Endothelial cell of umbilical vein (primary cell): ENCODE data around the gene MRPS27. TPM values are rescaled to one million over a fixed set of nuclear protein-coding genes. Genes with fewer than 3 reads are reported as not detected.

Experiments used
- BruUV-seq: library from RNA; stranded (reverse); fragments of 400-500 nt; replicated peaks from 2 replicates; lab custom pipeline; 2021; lab: Mats Ljungman, UMichigan
- CTCF ChIA-PET: fragments of 300-600, 350-600 bp; sonication (Branson Sonifier 250); formaldehyde crosslinking; loops from one replicate; lab custom pipeline; 2021; ENCODE audit warnings: antibody characterized with exemption, inconsistent platforms; lab: Charles Lee
- POLR2A ChIA-PET: fragments of 300-600, 350-600 bp; sonication (Branson Sonifier 250); formaldehyde crosslinking; loops from one replicate; lab custom pipeline; 2021; ENCODE audit warnings: antibody characterized with exemption, inconsistent platforms; lab: Charles Lee
- DNase-seq: peaks from one replicate; pipeline ENCODE4 v3.0.0-alpha.2; 2011; ENCODE audit warnings: low read depth, low spot score
- FAIRE-seq: peaks from 2 replicates; lab custom pipeline; 2011; peaks lifted over from hg19 to GRCh38; lab: Jason Lieb, UNC
- H2AFZ ChIP-seq: 2 replicates; pipeline ENCODE4 v1.6.0; 2012; ENCODE audit warnings: low read depth, low read length, control low read depth, inconsistent platforms
- H3K27ac ChIP-seq: 2 replicates; pipeline ENCODE4 v1.5.1; 2011; ENCODE audit warnings: low read depth, mild to moderate bottlenecking, control low read depth, low read length, moderate library complexity; ENCODE audit not compliant: insufficient read depth
- H3K27me3 ChIP-seq, 2 experiments: 2 replicates each; pipeline versions ENCODE4 v1.6.0 to v1.6.1; 2011; ENCODE audit warnings: low read length in 2 of 2, mixed read lengths in 1 of 2; ENCODE audit not compliant: control insufficient read depth in 2 of 2, insufficient read depth in 2 of 2
- H3K36me3 ChIP-seq, 2 experiments: 2 replicates in 1 of 2; 3 replicates in 1 of 2; pipeline ENCODE4 v1.5.1; 2011; ENCODE audit warnings: low read length in 2 of 2, mild to moderate bottlenecking in 1 of 2, moderate library complexity in 1 of 2; ENCODE audit not compliant: control insufficient read depth in 2 of 2, insufficient read depth in 2 of 2; ENCODE audit errors: extremely low read depth in 1 of 2
- H3K4me1 ChIP-seq: 3 replicates; pipeline ENCODE4 v1.5.1; 2011; ENCODE audit warnings: mild to moderate bottlenecking, low read length; ENCODE audit not compliant: control insufficient read depth, insufficient read depth; ENCODE audit errors: extremely low read depth
- H3K4me2 ChIP-seq: 2 replicates; pipeline ENCODE4 v1.6.1; 2011; ENCODE audit warnings: low read length, control low read depth, mixed read lengths; ENCODE audit not compliant: insufficient read depth
- H3K4me3 ChIP-seq, 3 experiments: fragments of 200-600 bp in 1 of 3; sonication (generic), shearing (Covaris generic) in 1 of 3; replicated peaks in 1 of 3; 2 replicates each; pipeline ENCODE4 v1.5.1; 2011 to 2016; ENCODE audit warnings: control low read depth in 3 of 3, low read length in 3 of 3, mild to moderate bottlenecking in 2 of 3, inconsistent platforms in 1 of 3, low read depth in 1 of 3, moderate library complexity in 1 of 3; ENCODE audit not compliant: insufficient read depth in 1 of 3
- H3K79me2 ChIP-seq: 2 replicates; pipeline ENCODE4 v1.6.0; 2012; ENCODE audit warnings: low read length, inconsistent platforms; ENCODE audit not compliant: control insufficient read depth, insufficient read depth
- H3K9ac ChIP-seq: replicated peaks from 2 replicates; pipeline ENCODE3; 2011; ENCODE audit warnings: low read length, control low read depth; ENCODE audit not compliant: insufficient read depth; ENCODE audit errors: extremely low read depth
- H3K9me1 ChIP-seq: replicated peaks from 3 replicates; pipeline ENCODE4 v1.6.0; 2011; ENCODE audit warnings: mild to moderate bottlenecking, low read length; ENCODE audit not compliant: control insufficient read depth, insufficient read depth; ENCODE audit errors: extremely low read depth
- H3K9me3 ChIP-seq: replicated peaks from 2 replicates; pipeline ENCODE4 v1.5.1; 2012; ENCODE audit warnings: low read length, inconsistent platforms; ENCODE audit not compliant: control insufficient read depth, insufficient read depth
- H4K20me1 ChIP-seq: replicated peaks from 2 replicates; pipeline ENCODE3; 2011; ENCODE audit warnings: mild to moderate bottlenecking, low read length; ENCODE audit not compliant: control insufficient read depth, insufficient read depth; ENCODE audit errors: extremely low read depth
- CTCF ChIP-seq, 2 donors: IDR thresholded peaks; 1 replicate in 1 of 2; 2 replicates in 1 of 2; pipeline ENCODE4 v1.5.1; 2011; ENCODE audit warnings: low read length in 2 of 2, mild to moderate bottlenecking in 2 of 2, moderate library complexity in 2 of 2, control low read depth in 1 of 2, inconsistent platforms in 1 of 2, low read depth in 1 of 2; ENCODE audit not compliant: insufficient read depth in 1 of 2; ENCODE audit errors: extremely low read depth in 1 of 2
- EZH2 ChIP-seq: IDR thresholded peaks from 2 replicates; pipeline ENCODE4 v1.6.1; 2012; ENCODE audit warnings: borderline replicate concordance, low read depth, mild to moderate bottlenecking, moderate library complexity, low read length, inconsistent platforms; ENCODE audit not compliant: severe bottlenecking
- FOS ChIP-seq: IDR thresholded peaks from 2 replicates; pipeline ENCODE4 v1.6.1; 2011; ENCODE audit warnings: mild to moderate bottlenecking, low read length, moderate library complexity, borderline replicate concordance; ENCODE audit not compliant: insufficient read depth
- GATA2 ChIP-seq: IDR thresholded peaks from 2 replicates; pipeline ENCODE4 v1.7.0; 2011; ENCODE audit warnings: low read depth, mild to moderate bottlenecking, moderate library complexity, mixed read lengths, low read length; ENCODE audit not compliant: insufficient read length, insufficient read depth
- JUN ChIP-seq: IDR thresholded peaks from 2 replicates; pipeline ENCODE4 v1.6.1; 2011; ENCODE audit warnings: borderline replicate concordance, low read depth; ENCODE audit not compliant: insufficient read length, insufficient read depth
- MAX ChIP-seq: IDR thresholded peaks from 2 replicates; pipeline ENCODE4 v1.6.1; 2011; ENCODE audit not compliant: insufficient read depth, insufficient read length
- MYC ChIP-seq: IDR thresholded peaks from one replicate; pipeline ENCODE4 v1.6.1; 2011; ENCODE audit warnings: mild to moderate bottlenecking, low read depth, low read length
- POLR2A ChIP-seq: IDR thresholded peaks from 2 replicates; pipeline ENCODE4 v1.6.1; 2012; ENCODE audit warnings: low read depth, mild to moderate bottlenecking, control low read depth, low read length
- POLR2AphosphoS5 ChIP-seq: IDR thresholded peaks from 2 replicates; pipeline ENCODE4 v1.6.1; 2012; ENCODE audit warnings: low read depth, mild to moderate bottlenecking, control low read depth, low read length, moderate library complexity; ENCODE audit not compliant: insufficient read depth
- dilution Hi-C: fragments of 300-500 bp; cut with MboI; formaldehyde crosslinking; loops from one replicate; pipeline ENCODE4 v1.15.0; 2019; ENCODE audit warnings: low sequenced_read_pairs; ENCODE audit not compliant: extremely low pct_ligation_motif_present
- intact Hi-C: fragments of 100-400 bp; cut with micrococcal nuclease; formaldehyde crosslinking; loops from one replicate; pipeline ENCODE4 v1.10.0; 2022
- polyA plus RNA-seq, 4 experiments: library from polyadenylated mRNA; depleted of rRNA in 3 of 4; stranded (reverse) in 3 of 4; unstranded in 1 of 4; fragments of >200 nt; gene quantifications; 2 replicates each; pipeline versions ENCODE4 v1.2.1 to v1.2.3, GENCODE V29; 2011 to 2012; ENCODE audit warnings: missing spikeins in 1 of 4
- total RNA-seq: library from RNA; stranded (reverse); gene quantifications from 2 replicates; pipeline ENCODE4 v1.2.3, GENCODE V29; 2021

The MRPS27 gene
- total and polyA plus RNA-seq, 2 donors (not counting 3 experiments of a cell fraction or from before 2014, with no cell fraction given), result 56.0 to 67.1 TPM

GRCh38 chr5:72305194-72306142, 14.6 kb downstream of the MRPS27 start:
- Histone ChIP-seq H3K4me3 (no peak overlapping the region), H3K36me3 (peaks cover 2 to 4% of the 10 kb centered on the region in 2 experiments), H3K4me1 (peaks cover 10% of the 10 kb centered on the region), H3K27me3 (no peaks in the 10 kb centered on the region), H3K79me2 (peaks cover 51% of the 10 kb centered on the region), H2AFZ (no peak overlapping the region), H4K20me1 (no peaks in the 10 kb centered on the region), H3K9me1 (no peaks in the 10 kb centered on the region), H3K4me2 (no peak overlapping the region), H3K9me3 (no peaks in the 10 kb centered on the region), H3K27ac (no peak overlapping the region), H3K9ac (no peak overlapping the region)
- ChIA-PET POLR2A (interaction anchor here (0.6 kb wide), 1 partner anchor 89 kb away, joined by 3 read pairs; no protein-coding TSS in a partner anchor), CTCF (interaction anchor here (0.7 to 0.9 kb wide), 3 partner anchors 9 to 17 kb away, joined by 3 to 4 read pairs (median 3); no protein-coding TSS in a partner anchor)
- intact Hi-C loops, result loop anchor here (5.0 kb wide), 1 partner anchor 538 kb away; no protein-coding TSS in a partner anchor
- dilution Hi-C loops, result no loop called here
- TF ChIP-seq POLR2AphosphoS5, result no peak
- no peak for TF ChIP-seq EZH2
- no peak for TF ChIP-seq CTCF (IDR thresholded peaks at IDR 0.05; ENCODE audit: extremely low read depth in 1 of 2, insufficient read depth in 1 of 2, low read depth in 1 of 2, low read length in 2 of 2)
- TF ChIP-seq MAX, result no peak
- TF ChIP-seq POLR2A, result no peak
- no peak for TF ChIP-seq JUN
- no peak for TF ChIP-seq GATA2
- no peak for TF ChIP-seq MYC
- TF ChIP-seq FOS, result no peak
- FAIRE-seq (no peak), DNase-seq (no peak)
- no TSS peak for BruUV-seq
